ENCODE results near the gene PSMB10.

- TF ChIP-seq, protein P1, sequence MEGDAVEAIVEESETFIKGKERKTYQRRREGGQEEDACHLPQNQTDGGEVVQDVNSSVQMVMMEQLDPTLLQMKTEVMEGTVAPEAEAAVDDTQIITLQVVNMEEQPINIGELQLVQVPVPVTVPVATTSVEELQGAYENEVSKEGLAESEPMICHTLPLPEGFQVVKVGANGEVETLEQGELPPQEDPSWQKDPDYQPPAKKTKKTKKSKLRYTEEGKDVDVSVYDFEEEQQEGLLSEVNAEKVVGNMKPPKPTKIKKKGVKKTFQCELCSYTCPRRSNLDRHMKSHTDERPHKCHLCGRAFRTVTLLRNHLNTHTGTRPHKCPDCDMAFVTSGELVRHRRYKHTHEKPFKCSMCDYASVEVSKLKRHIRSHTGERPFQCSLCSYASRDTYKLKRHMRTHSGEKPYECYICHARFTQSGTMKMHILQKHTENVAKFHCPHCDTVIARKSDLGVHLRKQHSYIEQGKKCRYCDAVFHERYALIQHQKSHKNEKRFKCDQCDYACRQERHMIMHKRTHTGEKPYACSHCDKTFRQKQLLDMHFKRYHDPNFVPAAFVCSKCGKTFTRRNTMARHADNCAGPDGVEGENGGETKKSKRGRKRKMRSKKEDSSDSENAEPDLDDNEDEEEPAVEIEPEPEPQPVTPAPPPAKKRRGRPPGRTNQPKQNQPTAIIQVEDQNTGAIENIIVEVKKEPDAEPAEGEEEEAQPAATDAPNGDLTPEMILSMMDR (IDR thresholded peaks at IDR 0.05): no peak
- peak; percentile 43 to 56 for TF ChIP-seq POLR2AphosphoS5 (IDR thresholded peaks at IDR 0.05)
Measured at GRCh38 chr16:67936124-67936879, at the start of gene PSMB10.

Data from upper lobe of left lung (tissue), 4 donors.